Small intestine (tissue), 7 donors: ENCODE data around the gene SOX9. TPM values are rescaled to one million over a fixed set of nuclear protein-coding genes. Genes with fewer than 3 reads are reported as not detected.

ENCODE experiments used
- DNase-seq, 2 donors: peaks; one replicate each; pipeline versions ENCODE4 v3.0.0 to v3.0.0-alpha.2; 2013
- FAIRE-seq: peaks from 2 replicates; lab custom pipeline; 2012; peaks lifted over from hg19 to GRCh38; lab: Jason Lieb, UNC
- H3K27ac ChIP-seq, 3 donors: one replicate each; pipeline ENCODE4 v1.5.1; 2013; ENCODE audit warnings: low read length in 2 of 3, mild to moderate bottlenecking in 2 of 3, control low read depth in 1 of 3, inconsistent platforms in 1 of 3, low read depth in 1 of 3, moderate library complexity in 1 of 3
- H3K27me3 ChIP-seq, 3 donors: one replicate each; pipeline ENCODE4 v1.6.1; 2013; ENCODE audit warnings: low read length in 3 of 3, inconsistent platforms in 1 of 3; ENCODE audit not compliant: control insufficient read depth in 3 of 3, insufficient read depth in 3 of 3
- H3K36me3 ChIP-seq, 3 donors: one replicate each; pipeline ENCODE4 v1.6.1; 2013; ENCODE audit warnings: low read length in 3 of 3, inconsistent platforms in 1 of 3, low read depth in 1 of 3, mild to moderate bottlenecking in 1 of 3, moderate library complexity in 1 of 3; ENCODE audit not compliant: control insufficient read depth in 3 of 3, insufficient read depth in 2 of 3
- H3K4me1 ChIP-seq, 3 donors: one replicate each; pipeline ENCODE4 v1.6.1; 2013; ENCODE audit warnings: low read length in 2 of 3, inconsistent platforms in 1 of 3, low read depth in 1 of 3, mild to moderate bottlenecking in 1 of 3, moderate library complexity in 1 of 3; ENCODE audit not compliant: control insufficient read depth in 3 of 3, insufficient read depth in 2 of 3
- H3K4me3 ChIP-seq, 3 donors: one replicate each; pipeline ENCODE4 v1.5.1; 2013; ENCODE audit warnings: low read length in 3 of 3, control low read depth in 1 of 3, inconsistent platforms in 1 of 3, low read depth in 1 of 3, mild to moderate bottlenecking in 1 of 3, moderate library complexity in 1 of 3
- H3K9me3 ChIP-seq, 2 donors: one replicate each; pipeline ENCODE4 v1.6.1; 2013; ENCODE audit warnings: low read depth in 1 of 2, low read length in 1 of 2; ENCODE audit not compliant: control insufficient read depth in 2 of 2, insufficient read depth in 1 of 2
- WGBS, 3 donors: extraction: QIAGEN DNeasy Blood & Tissue Kit; methylation state at CpG; one replicate each; pipeline ENCODE4 v1.1.7; 2013; 5-methylcytosine and 5-hydroxymethylcytosine counted together
- polyA plus RNA-seq, 4 donors: library from polyadenylated mRNA; stranded (reverse) in 3 of 4; unstranded in 1 of 4; fragments of 200-250 nt in 3 of 4; fragments of 120-200 nt in 1 of 4; gene quantifications; one replicate each; pipeline versions ENCODE4 v1.2.1 to v1.2.3, GENCODE V29; 2013
- donor health status: healthy with polysubstance abuse.
- donor health status: control.
- donor health status: control.
- donor health status: Bipolar disorder and iron deficiency.
- donor health status: healthy.

The SOX9 gene
- polyA plus RNA-seq, 4 donors, result 3.0 to 45.6 (median 13.3) TPM

DNA sequence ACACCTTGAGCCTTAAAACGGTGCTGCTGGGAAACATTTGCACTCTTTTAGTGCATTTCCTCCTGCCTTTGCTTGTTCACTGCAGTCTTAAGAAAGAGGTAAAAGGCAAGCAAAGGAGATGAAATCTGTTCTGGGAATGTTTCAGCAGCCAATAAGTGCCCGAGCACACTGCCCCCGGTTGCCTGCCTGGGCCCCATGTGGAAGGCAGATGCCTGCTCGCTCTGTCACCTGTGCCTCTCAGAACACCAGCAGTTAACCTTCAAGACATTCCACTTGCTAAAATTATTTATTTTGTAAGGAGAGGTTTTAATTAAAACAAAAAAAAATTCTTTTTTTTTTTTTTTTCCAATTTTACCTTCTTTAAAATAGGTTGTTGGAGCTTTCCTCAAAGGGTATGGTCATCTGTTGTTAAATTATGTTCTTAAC lies 4.4 kb downstream of the SOX9 start:
- peak overlapping the region in 1 of 3 donors; percentile 18 for H3K27ac ChIP-seq

DNA sequence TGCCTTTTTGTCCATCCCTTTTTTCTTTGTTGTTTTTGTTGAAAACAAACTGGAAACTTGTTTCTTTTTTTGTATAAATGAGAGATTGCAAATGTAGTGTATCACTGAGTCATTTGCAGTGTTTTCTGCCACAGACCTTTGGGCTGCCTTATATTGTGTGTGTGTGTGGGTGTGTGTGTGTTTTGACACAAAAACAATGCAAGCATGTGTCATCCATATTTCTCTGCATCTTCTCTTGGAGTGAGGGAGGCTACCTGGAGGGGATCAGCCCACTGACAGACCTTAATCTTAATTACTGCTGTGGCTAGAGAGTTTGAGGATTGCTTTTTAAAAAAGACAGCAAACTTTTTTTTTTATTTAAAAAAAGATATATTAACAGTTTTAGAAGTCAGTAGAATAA lies 4.9 kb downstream of the SOX9 start:
- Histone ChIP-seq H3K4me1 (no peaks in the 10 kb centered on the region), H3K9me3 (no peaks in the 10 kb centered on the region), H3K27ac (peak overlapping the region in 1 of 3 donors; percentile 44), H3K4me3 (no peak overlapping the region), H3K27me3 (peaks cover 0 to 21% (median 20%) of the 10 kb centered on the region in 3 donors), H3K36me3 (peaks cover 0 to 23% (median 0%) of the 10 kb centered on the region in 3 donors)
- peak in 1 of 2 donors; percentile 22 for DNase-seq
- no peak for FAIRE-seq

More for the DNA sequence above, 4.4 kb downstream of the SOX9 start:
- Histone ChIP-seq H3K36me3 (peaks cover 0 to 23% (median 0%) of the 10 kb centered on the region in 3 donors), H3K9me3 (no peaks in the 10 kb centered on the region), H3K27me3 (peaks cover 0 to 25% (median 21%) of the 10 kb centered on the region in 3 donors), H3K4me1 (no peaks in the 10 kb centered on the region), H3K4me3 (peak overlapping the region in 1 of 3 donors; percentile 12)
- DNase-seq (peak; percentile 32 to 48), FAIRE-seq (no peak)
- 8 to 47% (median 41%) methylated on average over 4 of the region's 4 CpGs for WGBS, 3 donors

DNA sequence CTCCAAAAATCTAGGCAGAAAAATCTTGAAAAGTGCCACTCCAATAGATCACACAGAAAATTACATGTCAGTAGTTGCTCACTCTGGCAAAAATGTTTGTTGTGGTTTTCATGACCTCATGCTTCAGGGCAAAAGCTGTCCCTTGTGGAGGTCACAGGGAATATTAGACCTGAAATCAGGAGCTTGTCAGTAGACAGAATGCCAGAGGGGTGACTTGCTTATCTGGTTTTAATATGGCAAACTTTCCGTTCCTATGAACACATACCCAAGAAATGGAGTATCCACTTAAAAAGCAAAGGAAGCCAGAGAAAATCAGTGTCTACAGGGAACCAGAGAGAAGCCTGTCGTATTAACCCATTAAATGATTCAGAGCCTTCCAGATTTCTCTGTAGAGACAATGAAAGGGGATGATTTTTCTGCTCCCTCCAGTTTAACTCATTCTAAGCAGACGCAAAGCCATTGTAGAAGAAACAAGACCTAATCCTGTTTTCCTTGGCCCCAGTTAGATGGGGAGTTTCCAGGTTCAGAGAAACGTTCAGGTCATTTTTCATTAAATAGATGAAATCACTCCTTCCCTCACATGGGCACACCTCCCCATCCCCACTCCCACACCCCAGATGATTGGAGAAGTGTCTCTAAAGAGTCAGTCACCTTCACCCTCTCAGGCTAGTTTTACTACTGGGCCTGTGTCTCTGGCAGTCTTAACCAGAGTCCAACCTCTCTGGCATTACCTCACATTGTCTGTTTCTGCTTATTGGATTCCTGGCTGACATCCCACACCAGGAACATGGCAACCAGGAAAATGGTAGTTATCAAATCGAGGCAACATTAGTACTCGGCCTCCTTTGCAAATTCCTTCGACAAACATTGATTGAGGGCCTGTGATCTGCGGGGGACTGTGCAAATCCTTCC lies 6.0 kb downstream of the SOX9 start:
- Histone ChIP-seq H3K27ac (peak overlapping the region in 2 of 3 donors; percentile 6 to 57), H3K9me3 (no peaks in the 10 kb centered on the region), H3K27me3 (peaks cover 0 to 14% (median 14%) of the 10 kb centered on the region in 3 donors), H3K4me1 (no peaks in the 10 kb centered on the region), H3K36me3 (peaks cover 0 to 23% (median 0%) of the 10 kb centered on the region in 3 donors), H3K4me3 (no peak overlapping the region)
- FAIRE-seq, result no peak
- WGBS, 3 donors, result 20 to 54% (median 29%) methylated on average over 8 of the region's 8 CpGs
- peak; percentile 72 to 83 for DNase-seq

DNA sequence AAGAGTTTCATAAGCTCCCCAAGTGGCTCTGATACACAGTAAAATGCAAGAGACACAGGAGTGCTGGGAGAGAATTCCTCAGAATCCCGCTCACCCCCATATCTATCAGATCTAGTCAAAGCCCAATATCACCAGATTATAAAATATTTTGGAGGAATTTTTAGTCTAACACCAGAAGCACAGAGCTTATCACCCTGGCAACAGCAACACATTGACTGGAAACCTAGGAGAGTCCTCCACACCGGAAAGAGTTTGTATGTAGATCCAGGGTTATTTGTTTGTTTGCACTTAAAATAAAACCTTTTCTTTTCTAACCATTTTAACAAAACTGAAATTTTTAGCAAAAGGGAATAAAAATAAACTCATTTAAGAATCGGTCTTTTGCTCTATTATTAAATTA lies 7.2 kb downstream of the SOX9 start:
- DNase-seq, result no peak
- Histone ChIP-seq H3K9me3 (no peaks in the 10 kb centered on the region), H3K36me3 (peaks cover 0 to 16% (median 0%) of the 10 kb centered on the region in 3 donors), H3K4me1 (no peaks in the 10 kb centered on the region), H3K4me3 (no peak overlapping the region), H3K27me3 (peaks cover 0 to 6% (median 5%) of the 10 kb centered on the region in 3 donors), H3K27ac (no peak overlapping the region)
- no peak for FAIRE-seq
- 82 to 92% (median 86%) methylated on average over 3 of the region's 3 CpGs for WGBS, 3 donors

DNA sequence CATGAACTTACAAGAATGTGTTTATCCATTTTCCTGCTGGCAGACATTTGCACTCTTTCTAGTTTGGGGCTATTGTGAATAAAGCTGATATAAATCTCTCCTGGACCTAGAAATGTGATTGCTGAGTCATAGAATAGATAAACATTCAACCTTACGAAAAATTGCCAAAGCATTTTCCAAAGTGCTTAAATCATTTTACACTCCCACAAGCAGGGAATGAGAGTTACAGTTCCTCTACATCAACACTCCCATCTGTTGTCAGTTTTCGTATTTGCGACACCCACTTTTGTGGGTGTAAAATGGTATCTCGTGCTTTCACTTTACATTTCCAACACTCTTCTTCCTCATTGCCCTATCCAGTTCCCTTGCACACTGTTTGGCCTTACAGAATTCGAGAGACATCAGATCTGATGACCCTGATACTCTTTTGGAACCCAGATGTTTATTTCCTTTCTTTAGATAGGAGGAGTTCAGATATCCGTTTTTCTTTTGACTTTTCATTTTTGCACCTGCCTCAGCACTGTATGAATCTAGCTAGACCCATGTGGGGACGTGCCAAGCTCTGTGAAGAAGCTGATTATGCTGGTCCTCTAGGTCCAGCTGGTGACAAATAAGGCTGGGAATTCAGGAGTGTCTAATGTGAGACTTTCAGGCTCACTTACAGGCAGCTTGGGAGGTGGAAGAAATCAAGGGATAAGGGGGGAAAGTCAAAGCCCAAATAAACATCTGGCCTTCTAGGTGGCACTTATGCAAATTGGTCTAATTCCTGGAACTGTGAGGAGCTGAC lies 14.0 kb downstream of the SOX9 start:
- no peak overlapping the region for H3K4me3 ChIP-seq
- no peaks in the 10 kb centered on the region for H3K9me3 ChIP-seq
- FAIRE-seq, result no peak
- H3K27me3 ChIP-seq, result no peaks in the 10 kb centered on the region
- H3K27ac ChIP-seq, result peak overlapping the region in 1 of 3 donors; percentile 30
- 17 to 43% (median 23%) methylated on average over 7 of the region's 7 CpGs for WGBS, 3 donors
- peak in 1 of 2 donors; percentile 55 for DNase-seq
- H3K4me1 ChIP-seq, result no peaks in the 10 kb centered on the region
- no peaks in the 10 kb centered on the region for H3K36me3 ChIP-seq

DNA sequence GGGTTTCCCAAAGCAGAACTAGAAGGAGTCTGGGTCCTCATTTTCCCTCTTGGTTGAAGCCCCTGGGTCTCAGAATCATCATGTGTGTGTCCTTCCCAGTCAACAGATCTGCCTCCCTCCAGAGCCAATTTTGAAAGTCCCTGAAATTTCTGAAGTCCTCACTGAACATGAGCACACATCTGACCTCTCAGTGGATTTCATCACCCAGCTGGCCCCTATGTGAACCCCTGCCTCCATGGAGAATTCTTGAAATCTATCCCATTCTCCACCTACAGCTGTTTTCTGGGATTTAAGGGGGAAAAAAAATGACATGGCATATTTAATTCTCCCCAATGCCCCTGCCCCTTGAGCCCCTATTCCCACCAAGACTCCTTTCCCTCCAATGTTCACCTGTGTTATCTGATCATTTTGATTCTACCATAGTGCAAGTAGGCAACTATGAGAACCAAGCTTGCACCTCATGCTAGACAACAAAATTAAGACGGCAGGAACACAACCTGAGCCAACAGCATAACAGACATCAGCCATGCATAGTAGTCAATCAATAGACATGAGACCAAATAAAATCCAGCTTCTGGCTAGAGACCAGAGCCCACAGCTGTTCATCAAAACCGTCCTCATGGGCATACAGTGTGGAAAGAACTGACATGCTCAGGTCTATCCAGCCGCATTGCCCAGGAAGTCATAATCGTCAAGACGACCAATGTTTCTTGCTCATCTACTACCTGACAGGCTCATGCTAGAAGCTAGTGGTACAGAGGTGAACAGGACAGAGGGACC lies 14.9 kb downstream of the SOX9 start:
- DNase-seq (no peak), FAIRE-seq (no peak)
- H3K4me1 ChIP-seq, result no peaks in the 10 kb centered on the region
- 88 to 91% (median 89%) methylated on average over 5 of the region's 5 CpGs for WGBS, 3 donors
- H3K27me3 ChIP-seq, result no peaks in the 10 kb centered on the region
- H3K4me3 ChIP-seq, result no peak overlapping the region
- no peaks in the 10 kb centered on the region for H3K36me3 ChIP-seq
- H3K9me3 ChIP-seq, result no peaks in the 10 kb centered on the region
- no peak overlapping the region for H3K27ac ChIP-seq

DNA sequence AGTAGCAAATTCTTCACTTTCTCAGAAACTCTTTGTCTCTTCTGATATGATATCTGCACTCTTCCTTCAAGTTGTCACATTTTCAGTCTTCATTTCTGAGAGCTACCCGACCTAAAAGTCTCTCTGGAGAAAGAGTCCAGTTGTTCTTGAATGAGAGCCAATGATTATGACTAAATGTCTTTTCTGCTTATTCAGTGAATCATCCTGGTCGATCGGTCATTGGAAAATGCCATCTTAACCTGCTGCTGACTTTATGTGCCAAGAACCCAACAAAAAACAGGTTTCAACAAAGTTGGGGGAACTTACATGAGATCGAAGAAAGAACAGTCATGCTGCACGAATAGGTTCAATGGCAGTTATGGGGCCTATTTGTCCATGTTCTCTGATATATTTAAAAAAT lies 15.9 kb downstream of the SOX9 start:
- no peaks in the 10 kb centered on the region for H3K4me1 ChIP-seq
- no peak overlapping the region for H3K4me3 ChIP-seq
- FAIRE-seq (no peak), DNase-seq (peak in 1 of 2 donors; percentile 11)
- no peaks in the 10 kb centered on the region for H3K27me3 ChIP-seq
- no peak overlapping the region for H3K27ac ChIP-seq
- WGBS, 3 donors, result 72 to 85% (median 72%) methylated on average over 5 of the region's 5 CpGs
- no peaks in the 10 kb centered on the region for H3K36me3 ChIP-seq
- H3K9me3 ChIP-seq, result no peaks in the 10 kb centered on the region

DNA sequence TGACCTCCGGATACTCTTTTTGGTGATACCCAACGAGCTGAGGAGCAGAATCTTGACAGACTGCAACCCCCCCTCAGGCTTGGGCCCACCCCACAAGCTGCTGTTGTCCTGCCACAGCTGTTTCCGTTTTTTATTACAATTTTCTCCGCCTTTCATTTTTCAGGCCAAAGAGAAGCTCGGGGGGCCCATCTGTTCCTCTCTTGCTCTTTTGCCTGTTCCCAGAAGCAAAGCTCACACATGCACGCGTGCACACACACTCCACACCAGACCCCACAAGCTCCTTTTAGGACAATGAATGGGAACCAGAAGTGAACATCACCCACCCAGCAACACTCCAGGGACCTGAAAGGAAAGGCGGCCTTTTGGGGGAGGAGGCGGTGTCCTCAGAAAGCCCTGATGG lies 16.3 kb downstream of the SOX9 start:
- no peak for FAIRE-seq
- no peaks in the 10 kb centered on the region for H3K36me3 ChIP-seq
- no peak overlapping the region for H3K27ac ChIP-seq
- 78 to 94% (median 86%) methylated on average over 9 of the region's 9 CpGs for WGBS, 3 donors
- no peak overlapping the region for H3K4me3 ChIP-seq
- no peak for DNase-seq
- H3K9me3 ChIP-seq, result no peaks in the 10 kb centered on the region
- no peaks in the 10 kb centered on the region for H3K4me1 ChIP-seq
- H3K27me3 ChIP-seq, result no peaks in the 10 kb centered on the region
